Omental fat pad (tissue), 4 donors: ENCODE measurements around the gene UBE2E2. TPM values are rescaled to one million over a fixed set of nuclear protein-coding genes. Genes with fewer than 3 reads are reported as not detected.

ENCODE experiments used
- ATAC-seq: fragments of 150-250 bp; one replicate; pipeline ENCODE4 v1.9.1; 2016; ENCODE audit warnings: mild to moderate bottlenecking, moderate library complexity; ENCODE audit not compliant: low FRiP score
- DNase-seq: peaks from one replicate; pipeline ENCODE4 v3.0.0-alpha.2; 2019; ENCODE audit warnings: low spot score
- CTCF ChIP-seq, 3 donors: fragments of 450-650 bp; IDR thresholded peaks; one replicate each; pipeline ENCODE4 v1.5.1; 2016 to 2017; ENCODE audit warnings: antibody characterized with exemption in 3 of 3, mild to moderate bottlenecking in 3 of 3, moderate library complexity in 2 of 3
- total RNA-seq, 4 donors: library from RNA; depleted of rRNA; stranded (reverse); fragments of >200 nt; gene quantifications; one replicate each; pipeline ENCODE4 v1.1.0, GENCODE V29; 2016

Gene UBE2E2
- total RNA-seq, 4 donors from 2014 or later: 25.9 to 93.4 (median 73.9) TPM

GRCh38 chr3:23459889-23460546 is 256.9 kb downstream of the UBE2E2 start:
- DNase-seq (no peak), ATAC-seq (no peak)
- TF ChIP-seq CTCF (IDR thresholded peaks at IDR 0.05): no peak

- DNase-seq (no peak), ATAC-seq (no peak)
- TF ChIP-seq CTCF (IDR thresholded peaks at IDR 0.05): no peak
Measured at GRCh38 chr3:23461069-23461468, 257.9 kb downstream of the UBE2E2 start.

GRCh38 chr3:23463791-23464190 is 260.7 kb downstream of the UBE2E2 start:
- DNase-seq (no peak), ATAC-seq (no peak)
- no peak for TF ChIP-seq CTCF (IDR thresholded peaks at IDR 0.05)

GRCh38 chr3:23465569-23465968 is 262.4 kb downstream of the UBE2E2 start:
- DNase-seq (no peak), ATAC-seq (no peak)
- TF ChIP-seq CTCF (IDR thresholded peaks at IDR 0.05): no peak

GRCh38 chr3:23468203-23468602 is 265.1 kb downstream of the UBE2E2 start:
- no peak for TF ChIP-seq CTCF (IDR thresholded peaks at IDR 0.05)
- DNase-seq (no peak), ATAC-seq (no peak)

GRCh38 chr3:23474580-23475357 is 271.6 kb downstream of the UBE2E2 start:
- no peak for TF ChIP-seq CTCF (IDR thresholded peaks at IDR 0.05)
- ATAC-seq (no peak), DNase-seq (no peak)

- ATAC-seq (no peak), DNase-seq (no peak)
- TF ChIP-seq CTCF (IDR thresholded peaks at IDR 0.05): no peak
Measured at GRCh38 chr3:23475446-23475845, 272.3 kb downstream of the UBE2E2 start.
